GM23338 (cell line): ENCODE data around the gene AGMAT.

ENCODE experiments used
- CREB1 ChIP-seq: fragments of 250-450 bp; sonication (Bioruptor Pico); IDR thresholded peaks from 2 replicates; pipeline ENCODE4 v1.5.0; 2020; ENCODE audit warnings: low read depth, mild to moderate bottlenecking, moderate library complexity
- CTCF ChIP-seq, 2 experiments: fragments of 200-600 bp in 1 of 2; sonication (generic) in 1 of 2; conservative IDR thresholded peaks; 2 replicates each; pipeline versions ENCODE4 v1.5.1 to v1.6.1; 2016 to 2017; ENCODE audit warnings: antibody characterized with exemption in 2 of 2, low read depth in 2 of 2, mild to moderate bottlenecking in 2 of 2, moderate library complexity in 1 of 2
- EZH2 ChIP-seq: fragments of 200-600 bp; sonication (generic); IDR thresholded peaks from one replicate; pipeline ENCODE4 v1.8.0; 2017; ENCODE audit warnings: antibody characterized with exemption, mild to moderate bottlenecking, low read depth; ENCODE audit not compliant: unreplicated experiment
- EZH2phosphoT487 ChIP-seq: fragments of 200-600 bp; sonication (generic); IDR thresholded peaks from one replicate; pipeline ENCODE4 v1.8.1; 2018; ENCODE audit warnings: antibody characterized with exemption; ENCODE audit not compliant: unreplicated experiment
- JUNB ChIP-seq: IDR thresholded peaks from one replicate; pipeline ENCODE4 v1.6.1; 2016; ENCODE audit warnings: antibody characterized with exemption; ENCODE audit not compliant: unreplicated experiment
- POLR2AphosphoS5 ChIP-seq: IDR thresholded peaks from 2 replicates; pipeline ENCODE4 v1.6.1; 2016; ENCODE audit warnings: antibody characterized with exemption, low read depth
- REST ChIP-seq: IDR thresholded peaks from one replicate; pipeline ENCODE4 v1.6.1; 2018; ENCODE audit warnings: antibody characterized with exemption; ENCODE audit not compliant: unreplicated experiment
- ZNF114 ChIP-seq: fragments of 250-450 bp; sonication (Bioruptor Pico); IDR thresholded peaks from 2 replicates; pipeline ENCODE4 v1.5.0; 2020; ENCODE audit warnings: mild to moderate bottlenecking, moderate library complexity

- TF ChIP-seq CTCF (conservative IDR thresholded peaks at IDR 0.05; ENCODE audit: low read depth in 2 of 2) (no peak), EZH2 (no peak), CREB1 (CRISPR knock-in tag) (no peak), REST (no peak), POLR2AphosphoS5 (no peak), JUNB (no peak), EZH2phosphoT487 (no peak), ZNF114 (no peak)
Observed at GRCh38 chr1:15526021-15526489, 58.8 kb downstream of the AGMAT start.
